Activated CD4-positive, CD25-positive, alpha-beta regulatory T cell treated with anti-CD3 and anti-CD28 coated beads, Interleukin-2, amount 50 U/mL, for 72 hours (primary cell): ENCODE data around the gene FRS2.

Source experiments
- DNase-seq: peaks from one replicate; pipeline ENCODE4 v3.0.0; 2021

FRS2 gene

GRCh38 chr12:69466867-69467266 lies 3.3 kb upstream of the FRS2 start:
- DNase-seq, result no peak

- no peak for DNase-seq
Observed at GRCh38 chr12:69467366-69467765, 2.8 kb upstream of the FRS2 start.

- no peak for DNase-seq
Observed at GRCh38 chr12:69468237-69469026, 1.8 kb upstream of the FRS2 start.

GRCh38 chr12:69469854-69470188 lies 367 bp upstream of the FRS2 start:
- DNase-seq, result no peak

GRCh38 chr12:69471076-69471430 lies 865 bp downstream of the FRS2 start:
- DNase-seq, result no peak

- no peak for DNase-seq
Observed at GRCh38 chr12:69471667-69472385, 1.6 kb downstream of the FRS2 start.

GRCh38 chr12:69473262-69473661 lies 3.1 kb downstream of the FRS2 start:
- no peak for DNase-seq

GRCh38 chr12:69474456-69474855 lies 4.3 kb downstream of the FRS2 start:
- DNase-seq, result no peak

- DNase-seq, result no peak
Observed at GRCh38 chr12:69475237-69475975, 5.2 kb downstream of the FRS2 start.

- no peak for DNase-seq
Observed at GRCh38 chr12:69476276-69477017, 6.3 kb downstream of the FRS2 start.

- no peak for DNase-seq
Observed at GRCh38 chr12:69479675-69480074, 9.5 kb downstream of the FRS2 start.

GRCh38 chr12:69480698-69481097 lies 10.5 kb downstream of the FRS2 start:
- no peak for DNase-seq

GRCh38 chr12:69481133-69481532 lies 10.9 kb downstream of the FRS2 start:
- DNase-seq, result no peak

GRCh38 chr12:69483700-69484099 lies 13.5 kb downstream of the FRS2 start:
- no peak for DNase-seq

- DNase-seq, result no peak
Observed at GRCh38 chr12:69484428-69484827, 14.2 kb downstream of the FRS2 start.

GRCh38 chr12:69490920-69491643 lies 20.9 kb downstream of the FRS2 start:
- DNase-seq, result no peak

- DNase-seq, result no peak
Observed at GRCh38 chr12:69492739-69493138, 22.6 kb downstream of the FRS2 start.

GRCh38 chr12:69495071-69495470 lies 24.9 kb downstream of the FRS2 start:
- DNase-seq, result no peak

- DNase-seq, result no peak
Observed at GRCh38 chr12:69497308-69498026, 27.3 kb downstream of the FRS2 start.

GRCh38 chr12:69500631-69501030 lies 30.4 kb downstream of the FRS2 start:
- no peak for DNase-seq

GRCh38 chr12:69501154-69501895 lies 31.1 kb downstream of the FRS2 start:
- no peak for DNase-seq
